ENCODE data around the gene ATP8A1. TPM values are rescaled to one million over a fixed set of nuclear protein-coding genes. Genes with fewer than 3 reads are reported as not detected.

Gene ATP8A1
- total and polyA plus RNA-seq, 4 donors, result 0.65 to 15.9 (median 5.9) TPM

DNA sequence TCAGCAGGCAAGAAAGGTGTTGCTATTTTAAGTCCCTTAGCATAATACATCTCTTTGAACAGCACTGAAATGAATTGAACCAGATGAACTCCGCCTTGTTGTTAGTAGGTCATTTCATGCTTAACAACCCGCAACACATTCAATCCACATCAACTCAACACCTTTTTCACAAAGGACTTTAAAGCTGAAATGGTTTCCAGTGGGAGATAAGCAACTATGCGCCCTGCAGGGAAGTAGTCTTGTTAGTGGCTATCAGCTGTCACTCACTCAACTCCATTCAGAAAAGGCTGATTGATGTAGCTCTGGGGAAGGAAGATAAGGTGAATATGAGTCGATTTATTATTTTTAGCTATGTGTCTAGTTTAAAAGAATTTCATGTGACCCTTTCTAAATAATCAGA, 46.0 kb downstream of the ATP8A1 start:
- H3K4me3 ChIP-seq (ENCODE audit: low read depth in 1 of 3, low read length in 3 of 3), result no peak overlapping the region
- H3K27me3 ChIP-seq (ENCODE audit: control insufficient read depth in 4 of 4, insufficient read depth in 4 of 4, low read length in 3 of 4), result no peaks in the 10 kb centered on the region
- no peak for DNase-seq (ENCODE audit: low spot score)
- H3K4me1 ChIP-seq (ENCODE audit: control insufficient read depth in 4 of 4, insufficient read depth in 4 of 4, low read length in 3 of 4), result no peaks in the 10 kb centered on the region
- no peaks in the 10 kb centered on the region for H3K9me3 ChIP-seq (ENCODE audit: control insufficient read depth in 4 of 4, low read length in 3 of 4)
- TF ChIP-seq FOXA1 (IDR thresholded peaks at IDR 0.05) (no peak), SP1 (IDR thresholded peaks at IDR 0.05) (no peak), FOXA2 (IDR thresholded peaks at IDR 0.05) (no peak), JUND (IDR thresholded peaks at IDR 0.05) (no peak), RAD21 (IDR thresholded peaks at IDR 0.05) (no peak)
- TF ChIP-seq, protein P1, sequence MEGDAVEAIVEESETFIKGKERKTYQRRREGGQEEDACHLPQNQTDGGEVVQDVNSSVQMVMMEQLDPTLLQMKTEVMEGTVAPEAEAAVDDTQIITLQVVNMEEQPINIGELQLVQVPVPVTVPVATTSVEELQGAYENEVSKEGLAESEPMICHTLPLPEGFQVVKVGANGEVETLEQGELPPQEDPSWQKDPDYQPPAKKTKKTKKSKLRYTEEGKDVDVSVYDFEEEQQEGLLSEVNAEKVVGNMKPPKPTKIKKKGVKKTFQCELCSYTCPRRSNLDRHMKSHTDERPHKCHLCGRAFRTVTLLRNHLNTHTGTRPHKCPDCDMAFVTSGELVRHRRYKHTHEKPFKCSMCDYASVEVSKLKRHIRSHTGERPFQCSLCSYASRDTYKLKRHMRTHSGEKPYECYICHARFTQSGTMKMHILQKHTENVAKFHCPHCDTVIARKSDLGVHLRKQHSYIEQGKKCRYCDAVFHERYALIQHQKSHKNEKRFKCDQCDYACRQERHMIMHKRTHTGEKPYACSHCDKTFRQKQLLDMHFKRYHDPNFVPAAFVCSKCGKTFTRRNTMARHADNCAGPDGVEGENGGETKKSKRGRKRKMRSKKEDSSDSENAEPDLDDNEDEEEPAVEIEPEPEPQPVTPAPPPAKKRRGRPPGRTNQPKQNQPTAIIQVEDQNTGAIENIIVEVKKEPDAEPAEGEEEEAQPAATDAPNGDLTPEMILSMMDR (IDR thresholded peaks at IDR 0.05; ENCODE audit: low read depth, low read length, missing input control), result no peak
- TF ChIP-seq, protein P2, sequence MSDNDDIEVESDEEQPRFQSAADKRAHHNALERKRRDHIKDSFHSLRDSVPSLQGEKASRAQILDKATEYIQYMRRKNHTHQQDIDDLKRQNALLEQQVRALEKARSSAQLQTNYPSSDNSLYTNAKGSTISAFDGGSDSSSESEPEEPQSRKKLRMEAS (IDR thresholded peaks at IDR 0.05), result no peak
- H3K27ac ChIP-seq (ENCODE audit: low read depth in 1 of 2, low read length in 2 of 2), result no peak overlapping the region
- H3K9ac ChIP-seq (ENCODE audit: low read depth in 1 of 2, low read length in 2 of 2), result no peak overlapping the region
- 92% methylated on average over 4 of the region's 4 CpGs for WGBS
- no peaks in the 10 kb centered on the region for H3K36me3 ChIP-seq (ENCODE audit: control insufficient read depth in 4 of 4, insufficient read depth in 3 of 4, low read depth in 1 of 4, low read length in 3 of 4)

DNA sequence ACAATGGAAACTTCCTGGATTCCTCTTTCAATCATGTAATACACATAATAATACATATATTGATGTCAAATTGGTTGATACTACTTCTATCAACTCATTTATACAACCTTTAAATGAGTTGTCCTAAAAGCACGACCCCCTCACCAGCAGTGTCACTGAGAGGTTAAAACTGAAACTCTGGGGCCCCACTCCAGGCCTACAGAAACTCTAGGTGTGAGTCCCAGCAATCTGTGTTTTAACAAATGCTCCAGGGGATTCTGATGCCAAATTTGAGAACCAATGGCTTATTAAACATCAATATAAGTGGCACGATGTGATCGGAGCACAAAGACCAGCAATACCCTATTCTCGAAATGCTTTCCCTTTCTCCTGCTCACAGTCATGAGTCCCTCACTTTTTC, 47.9 kb downstream of the ATP8A1 start:
- 91% methylated on average over 4 of the region's 4 CpGs for WGBS
- no peaks in the 10 kb centered on the region for H3K27me3 ChIP-seq (ENCODE audit: control insufficient read depth in 4 of 4, insufficient read depth in 4 of 4, low read length in 3 of 4)
- no peak for TF ChIP-seq HNF4A (conservative IDR thresholded peaks at IDR 0.05)
- TF ChIP-seq, protein P3, sequence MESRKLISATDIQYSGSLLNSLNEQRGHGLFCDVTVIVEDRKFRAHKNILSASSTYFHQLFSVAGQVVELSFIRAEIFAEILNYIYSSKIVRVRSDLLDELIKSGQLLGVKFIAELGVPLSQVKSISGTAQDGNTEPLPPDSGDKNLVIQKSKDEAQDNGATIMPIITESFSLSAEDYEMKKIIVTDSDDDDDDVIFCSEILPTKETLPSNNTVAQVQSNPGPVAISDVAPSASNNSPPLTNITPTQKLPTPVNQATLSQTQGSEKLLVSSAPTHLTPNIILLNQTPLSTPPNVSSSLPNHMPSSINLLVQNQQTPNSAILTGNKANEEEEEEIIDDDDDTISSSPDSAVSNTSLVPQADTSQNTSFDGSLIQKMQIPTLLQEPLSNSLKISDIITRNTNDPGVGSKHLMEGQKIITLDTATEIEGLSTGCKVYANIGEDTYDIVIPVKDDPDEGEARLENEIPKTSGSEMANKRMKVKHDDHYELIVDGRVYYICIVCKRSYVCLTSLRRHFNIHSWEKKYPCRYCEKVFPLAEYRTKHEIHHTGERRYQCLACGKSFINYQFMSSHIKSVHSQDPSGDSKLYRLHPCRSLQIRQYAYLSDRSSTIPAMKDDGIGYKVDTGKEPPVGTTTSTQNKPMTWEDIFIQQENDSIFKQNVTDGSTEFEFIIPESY (IDR thresholded peaks at IDR 0.05), result no peak
- no peak for TF ChIP-seq SP1 (IDR thresholded peaks at IDR 0.05)
- TF ChIP-seq, protein P4, sequence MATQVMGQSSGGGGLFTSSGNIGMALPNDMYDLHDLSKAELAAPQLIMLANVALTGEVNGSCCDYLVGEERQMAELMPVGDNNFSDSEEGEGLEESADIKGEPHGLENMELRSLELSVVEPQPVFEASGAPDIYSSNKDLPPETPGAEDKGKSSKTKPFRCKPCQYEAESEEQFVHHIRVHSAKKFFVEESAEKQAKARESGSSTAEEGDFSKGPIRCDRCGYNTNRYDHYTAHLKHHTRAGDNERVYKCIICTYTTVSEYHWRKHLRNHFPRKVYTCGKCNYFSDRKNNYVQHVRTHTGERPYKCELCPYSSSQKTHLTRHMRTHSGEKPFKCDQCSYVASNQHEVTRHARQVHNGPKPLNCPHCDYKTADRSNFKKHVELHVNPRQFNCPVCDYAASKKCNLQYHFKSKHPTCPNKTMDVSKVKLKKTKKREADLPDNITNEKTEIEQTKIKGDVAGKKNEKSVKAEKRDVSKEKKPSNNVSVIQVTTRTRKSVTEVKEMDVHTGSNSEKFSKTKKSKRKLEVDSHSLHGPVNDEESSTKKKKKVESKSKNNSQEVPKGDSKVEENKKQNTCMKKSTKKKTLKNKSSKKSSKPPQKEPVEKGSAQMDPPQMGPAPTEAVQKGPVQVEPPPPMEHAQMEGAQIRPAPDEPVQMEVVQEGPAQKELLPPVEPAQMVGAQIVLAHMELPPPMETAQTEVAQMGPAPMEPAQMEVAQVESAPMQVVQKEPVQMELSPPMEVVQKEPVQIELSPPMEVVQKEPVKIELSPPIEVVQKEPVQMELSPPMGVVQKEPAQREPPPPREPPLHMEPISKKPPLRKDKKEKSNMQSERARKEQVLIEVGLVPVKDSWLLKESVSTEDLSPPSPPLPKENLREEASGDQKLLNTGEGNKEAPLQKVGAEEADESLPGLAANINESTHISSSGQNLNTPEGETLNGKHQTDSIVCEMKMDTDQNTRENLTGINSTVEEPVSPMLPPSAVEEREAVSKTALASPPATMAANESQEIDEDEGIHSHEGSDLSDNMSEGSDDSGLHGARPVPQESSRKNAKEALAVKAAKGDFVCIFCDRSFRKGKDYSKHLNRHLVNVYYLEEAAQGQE (IDR thresholded peaks at IDR 0.05), result no peak
- no peak for TF ChIP-seq TAF1 (conservative IDR thresholded peaks at IDR 0.05)
- no peak for TF ChIP-seq RAD21 (IDR thresholded peaks at IDR 0.05)
- no peak for TF ChIP-seq NR2F2 (IDR thresholded peaks at IDR 0.05)
- TF ChIP-seq, protein P5, sequence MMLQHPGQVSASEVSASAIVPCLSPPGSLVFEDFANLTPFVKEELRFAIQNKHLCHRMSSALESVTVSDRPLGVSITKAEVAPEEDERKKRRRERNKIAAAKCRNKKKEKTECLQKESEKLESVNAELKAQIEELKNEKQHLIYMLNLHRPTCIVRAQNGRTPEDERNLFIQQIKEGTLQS (IDR thresholded peaks at IDR 0.05), result no peak
- no peak for TF ChIP-seq GABPA (IDR thresholded peaks at IDR 0.05 in 1 of 2, conservative IDR thresholded peaks at IDR 0.05 in 1 of 2)
- no peak for TF ChIP-seq FOXA1 (IDR thresholded peaks at IDR 0.05)
- no peak for TF ChIP-seq YY1 (IDR thresholded peaks at IDR 0.05)
- TF ChIP-seq HNF4G (IDR thresholded peaks at IDR 0.05), result no peak
- no peak for TF ChIP-seq FOXA2 (IDR thresholded peaks at IDR 0.05)
- no peak for TF ChIP-seq RXRA (IDR thresholded peaks at IDR 0.05)
- TF ChIP-seq, protein P2 (IDR thresholded peaks at IDR 0.05), result no peak
- TF ChIP-seq EGR1 (IDR thresholded peaks at IDR 0.05; ENCODE audit: low read depth in 2 of 2), result no peak
- no peak for TF ChIP-seq JUND (IDR thresholded peaks at IDR 0.05)
- TF ChIP-seq, protein P1 (IDR thresholded peaks at IDR 0.05; ENCODE audit: low read depth, low read length, missing input control), result no peak

More for the DNA sequence above, 47.9 kb downstream of the ATP8A1 start:
- Histone ChIP-seq H3K9ac (ENCODE audit: low read depth in 1 of 2, low read length in 2 of 2) (no peak overlapping the region), H3K4me1 (ENCODE audit: control insufficient read depth in 4 of 4, insufficient read depth in 4 of 4, low read length in 3 of 4) (no peaks in the 10 kb centered on the region), H3K27ac (ENCODE audit: low read depth in 1 of 2, low read length in 2 of 2) (no peak overlapping the region), H3K36me3 (ENCODE audit: control insufficient read depth in 4 of 4, insufficient read depth in 3 of 4, low read depth in 1 of 4, low read length in 3 of 4) (no peaks in the 10 kb centered on the region), H3K9me3 (ENCODE audit: control insufficient read depth in 4 of 4, low read length in 3 of 4) (no peaks in the 10 kb centered on the region), H3K4me3 (ENCODE audit: low read depth in 1 of 3, low read length in 3 of 3) (no peak overlapping the region)
- DNase-seq (ENCODE audit: low spot score), result no peak
